BE2C (cell line): ENCODE data around the gene BICD2.

Source experiments
- DNase-seq: peaks from one replicate; pipeline ENCODE4 v3.0.0-alpha.2; 2020
- H3K27me3 ChIP-seq: fragments of 250-450 bp; sonication (Bioruptor Pico); 2 replicates; pipeline ENCODE4 v1.5.1; 2020; ENCODE audit warnings: mild to moderate bottlenecking
- H3K36me3 ChIP-seq: fragments of 250-450 bp; sonication (Bioruptor Pico); 2 replicates; pipeline ENCODE4 v1.5.1; 2020; ENCODE audit warnings: mild to moderate bottlenecking
- H3K4me1 ChIP-seq: fragments of 250-450 bp; sonication (Bioruptor Pico); 2 replicates; pipeline ENCODE4 v1.5.1; 2020
- H3K4me3 ChIP-seq: 2 replicates; pipeline ENCODE4 v1.5.1; 2011; ENCODE audit warnings: low read depth, low read length
- H3K9me3 ChIP-seq: fragments of 250-450 bp; sonication (Bioruptor Pico); 2 replicates; pipeline ENCODE4 v1.5.1; 2020
- TF ChIP-seq, protein P1 (sequence below): IDR thresholded peaks from 2 replicates; pipeline ENCODE4 v1.5.1; 2012; ENCODE audit warnings: mild to moderate bottlenecking, low read depth, low read length

The BICD2 gene

GRCh38 chr9:92752812-92753404, 11.7 kb downstream of the BICD2 start:
- no peak overlapping the region for H3K4me3 ChIP-seq

GRCh38 chr9:92749934-92750315, 14.7 kb downstream of the BICD2 start:
- TF ChIP-seq, protein P1, sequence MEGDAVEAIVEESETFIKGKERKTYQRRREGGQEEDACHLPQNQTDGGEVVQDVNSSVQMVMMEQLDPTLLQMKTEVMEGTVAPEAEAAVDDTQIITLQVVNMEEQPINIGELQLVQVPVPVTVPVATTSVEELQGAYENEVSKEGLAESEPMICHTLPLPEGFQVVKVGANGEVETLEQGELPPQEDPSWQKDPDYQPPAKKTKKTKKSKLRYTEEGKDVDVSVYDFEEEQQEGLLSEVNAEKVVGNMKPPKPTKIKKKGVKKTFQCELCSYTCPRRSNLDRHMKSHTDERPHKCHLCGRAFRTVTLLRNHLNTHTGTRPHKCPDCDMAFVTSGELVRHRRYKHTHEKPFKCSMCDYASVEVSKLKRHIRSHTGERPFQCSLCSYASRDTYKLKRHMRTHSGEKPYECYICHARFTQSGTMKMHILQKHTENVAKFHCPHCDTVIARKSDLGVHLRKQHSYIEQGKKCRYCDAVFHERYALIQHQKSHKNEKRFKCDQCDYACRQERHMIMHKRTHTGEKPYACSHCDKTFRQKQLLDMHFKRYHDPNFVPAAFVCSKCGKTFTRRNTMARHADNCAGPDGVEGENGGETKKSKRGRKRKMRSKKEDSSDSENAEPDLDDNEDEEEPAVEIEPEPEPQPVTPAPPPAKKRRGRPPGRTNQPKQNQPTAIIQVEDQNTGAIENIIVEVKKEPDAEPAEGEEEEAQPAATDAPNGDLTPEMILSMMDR, result no peak
- no peak overlapping the region for H3K4me3 ChIP-seq
- DNase-seq, result no peak
- no peaks in the 10 kb centered on the region; the same call in 1 of the 2 replicates for H3K36me3 ChIP-seq
- H3K9me3 ChIP-seq, result no peaks in the 10 kb centered on the region
- peaks cover 15% of the 10 kb centered on the region; the same call in 1 of the 2 replicates for H3K4me1 ChIP-seq
- no peaks in the 10 kb centered on the region for H3K27me3 ChIP-seq

More at GRCh38 chr9:92752812-92753404, 11.7 kb downstream of the BICD2 start:
- peaks cover 20% of the 10 kb centered on the region for H3K4me1 ChIP-seq
- no peaks in the 10 kb centered on the region for H3K9me3 ChIP-seq
- TF ChIP-seq, protein P1, result no peak
- H3K36me3 ChIP-seq, result no peaks in the 10 kb centered on the region
- no peaks in the 10 kb centered on the region for H3K27me3 ChIP-seq
- no peak for DNase-seq

DNA sequence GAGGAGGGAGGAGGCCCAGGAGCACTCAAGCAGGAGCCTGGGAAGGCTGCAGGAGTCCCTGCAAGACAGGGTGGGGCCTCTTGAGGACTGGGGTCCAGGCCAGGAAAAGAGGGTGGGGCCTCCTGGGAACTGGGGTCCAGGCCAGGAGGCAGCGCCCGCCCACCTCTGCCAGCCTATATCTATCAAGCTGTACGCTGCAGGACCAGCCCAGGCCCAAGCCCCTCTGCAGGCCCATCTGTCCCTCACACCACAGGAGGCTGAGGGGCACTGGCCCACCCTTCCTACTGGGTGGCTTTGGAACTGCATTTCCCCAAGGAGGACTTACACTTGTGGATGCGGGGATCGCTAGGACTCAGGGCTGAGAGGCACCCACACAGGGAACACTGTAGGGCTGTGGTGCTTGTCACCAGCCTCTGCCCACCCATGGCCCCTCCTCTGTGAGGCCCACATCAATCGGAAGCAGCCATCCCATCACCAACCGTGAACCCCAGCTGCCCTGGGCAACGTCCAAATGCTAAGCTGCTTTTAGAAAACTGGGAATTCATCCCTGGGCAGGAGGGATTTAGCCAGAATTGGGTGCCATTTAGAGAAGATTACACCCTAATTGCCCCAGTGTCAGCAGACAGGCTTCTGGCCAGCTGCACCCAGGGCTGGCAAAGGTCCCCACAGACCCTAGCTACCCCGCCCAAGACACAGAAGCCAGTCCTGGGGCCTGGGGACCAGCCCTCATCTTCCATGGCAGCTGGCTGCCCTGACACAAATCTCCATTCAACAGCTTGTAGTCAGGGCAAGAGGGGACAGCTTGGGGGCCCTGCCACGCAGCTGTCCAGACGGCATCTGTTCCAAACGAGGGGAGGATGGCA, 15.3 kb downstream of the BICD2 start:
- Histone ChIP-seq H3K36me3 (no peaks in the 10 kb centered on the region; the same call in 1 of the 2 replicates), H3K9me3 (no peaks in the 10 kb centered on the region), H3K27me3 (no peaks in the 10 kb centered on the region), H3K4me1 (peaks cover 15% of the 10 kb centered on the region; the same call in 1 of the 2 replicates), H3K4me3 (no peak overlapping the region)
- DNase-seq, result peak; percentile 54
- TF ChIP-seq, protein P1, result 0 out of 2 replicates have a peak, but pooled peaks have one; percentile 6

DNA sequence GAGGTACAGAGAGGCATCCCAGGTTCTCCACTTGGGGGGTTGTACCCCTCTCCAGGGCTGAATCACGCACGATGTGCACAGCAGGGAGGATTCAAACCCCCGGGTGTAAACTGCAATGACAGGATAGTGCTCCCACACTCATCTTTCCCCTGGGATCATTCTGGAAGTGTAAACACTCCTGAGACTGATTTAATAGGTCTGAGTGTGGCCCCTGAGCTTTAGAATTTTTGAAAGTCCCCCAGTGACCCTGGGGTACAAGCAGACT, 16.5 kb downstream of the BICD2 start:
- Histone ChIP-seq H3K36me3 (no peaks in the 10 kb centered on the region; the same call in 1 of the 2 replicates), H3K9me3 (no peaks in the 10 kb centered on the region), H3K4me1 (peaks cover 15% of the 10 kb centered on the region; the same call in 1 of the 2 replicates), H3K4me3 (no peak overlapping the region), H3K27me3 (no peaks in the 10 kb centered on the region)
- DNase-seq, result no peak
- TF ChIP-seq, protein P1, result no peak

- DNase-seq, result no peak
- no peaks in the 10 kb centered on the region for H3K27me3 ChIP-seq
- TF ChIP-seq, protein P1, result no peak
- H3K36me3 ChIP-seq, result no peaks in the 10 kb centered on the region; the same call in 1 of the 2 replicates
- H3K9me3 ChIP-seq, result no peaks in the 10 kb centered on the region
- no peak overlapping the region for H3K4me3 ChIP-seq
- peaks cover 15% of the 10 kb centered on the region; the same call in 1 of the 2 replicates for H3K4me1 ChIP-seq
Observed at GRCh38 chr9:92747459-92748232, 17.0 kb downstream of the BICD2 start.
